K562 (cell line): ENCODE measurements around the gene EMC9. TPM values are rescaled to one million over a fixed set of nuclear protein-coding genes. Genes with fewer than 3 reads are reported as not detected.
A peak's percentile ranks its signal among the peaks of the same experiment; 100 is the strongest.

ENCODE experiments used
- ATAC-seq: fragments of 200-7000 bp; cut with Tn5 transposase; 3 replicates; pipeline ENCODE4 v1.9.1; 2020; ENCODE audit warnings: moderate library complexity
- BruUV-seq: library from RNA; stranded (reverse); fragments of 400-500 nt; replicated peaks from 2 replicates; lab custom pipeline; 2021; lab: Mats Ljungman, UMichigan
- CTCF ChIA-PET: fragments of 300-600 bp; formaldehyde crosslinking; extraction: SDS; loops from one replicate; lab custom pipeline; 2021; ENCODE audit warnings: low intra/inter-chr PET ratio; lab: Yijun Ruan, JAX
- POLR2A ChIA-PET: fragments of 300-600, 350-650 bp; sonication (Branson Sonifier 250); formaldehyde crosslinking; extraction: SDS; loops from one replicate; lab custom pipeline; 2021; ENCODE audit warnings: antibody characterized with exemption, inconsistent platforms; lab: Yijun Ruan, JAX
- DNase-seq, 4 experiments: peaks; one replicate each; pipeline versions ENCODE4 v3.0.0 to v3.0.0-alpha.2; 2011 to 2018; ENCODE audit warnings: low spot score in 3 of 4, mixed read lengths in 3 of 4; ENCODE audit errors: extremely low read depth in 1 of 4
- FAIRE-seq: peaks from 2 replicates; lab custom pipeline; 2011; peaks lifted over from hg19 to GRCh38; lab: Jason Lieb, UNC
- H2AFZ ChIP-seq: 2 replicates; pipeline ENCODE4 v1.6.0; 2011; ENCODE audit warnings: low read depth, low read length, control low read depth, inconsistent platforms
- H3K27ac ChIP-seq: fragments of 200-600 bp; 3 replicates; pipeline ENCODE4 v1.8.0; 2011; ENCODE audit warnings: low read depth, mild to moderate bottlenecking, control low read depth, inconsistent platforms, low read length, moderate library complexity, mixed read lengths; ENCODE audit errors: extremely low read depth
- H3K27me3 ChIP-seq, 2 experiments: fragments of 300-600 bp in 1 of 2; 2 replicates in 1 of 2; 3 replicates in 1 of 2; pipeline versions ENCODE4 v1.6.0 to v1.8.0; 2011; ENCODE audit warnings: inconsistent platforms in 2 of 2, low read length in 2 of 2, mild to moderate bottlenecking in 1 of 2, mixed read lengths in 1 of 2, moderate library complexity in 1 of 2; ENCODE audit not compliant: control insufficient read depth in 2 of 2, insufficient read depth in 2 of 2
- H3K36me3 ChIP-seq: fragments of 300-600 bp; 3 replicates; pipeline ENCODE4 v1.8.0; 2011; ENCODE audit warnings: mild to moderate bottlenecking, low read length, inconsistent platforms; ENCODE audit not compliant: control insufficient read depth, insufficient read depth
- H3K4me1 ChIP-seq, 2 experiments: fragments of 200-600 bp in 1 of 2; replicated peaks in 1 of 2; 2 replicates in 1 of 2; 3 replicates in 1 of 2; pipeline versions ENCODE4 v1.5.1 to v1.8.0; 2011; ENCODE audit warnings: inconsistent platforms in 2 of 2, low read length in 2 of 2, mild to moderate bottlenecking in 1 of 2, mixed read lengths in 1 of 2, moderate library complexity in 1 of 2; ENCODE audit not compliant: control insufficient read depth in 2 of 2, insufficient read depth in 2 of 2
- H3K4me2 ChIP-seq: 2 replicates; pipeline ENCODE4 v1.6.1; 2011; ENCODE audit warnings: low read length, control low read depth, inconsistent platforms, mixed read lengths; ENCODE audit not compliant: insufficient read depth
- H3K4me3 ChIP-seq: fragments of 200-600 bp; sonication (generic), shearing (Covaris generic); 2 replicates; pipeline ENCODE4 v1.5.1; 2016; ENCODE audit warnings: control low read depth, inconsistent platforms
- H3K79me2 ChIP-seq: fragments of 200-600 bp; 3 replicates; pipeline ENCODE4 v1.8.0; 2011; ENCODE audit warnings: low read length, inconsistent platforms; ENCODE audit not compliant: control insufficient read depth, insufficient read depth
- H3K9ac ChIP-seq, 2 experiments: 2 replicates each; pipeline versions ENCODE4 v1.6.0 to v1.6.1; 2011; ENCODE audit warnings: low read depth in 2 of 2, low read length in 2 of 2, control low read depth in 1 of 2, inconsistent platforms in 1 of 2, mild to moderate bottlenecking in 1 of 2, mixed read lengths in 1 of 2; ENCODE audit not compliant: insufficient read depth in 1 of 2
- H3K9me1 ChIP-seq: one replicate; pipeline ENCODE4 v1.6.0; 2011; ENCODE audit warnings: inconsistent platforms, mild to moderate bottlenecking, low read length, moderate library complexity; ENCODE audit not compliant: control insufficient read depth, insufficient read depth
- H3K9me3 ChIP-seq: replicated peaks from 2 replicates; pipeline ENCODE4 v1.5.1; 2011; ENCODE audit warnings: low read depth, low read length, inconsistent platforms; ENCODE audit not compliant: control insufficient read depth, insufficient read depth
- H4K20me1 ChIP-seq: replicated peaks from 2 replicates; pipeline ENCODE4 v1.6.1; 2011; ENCODE audit warnings: low read length, inconsistent platforms, mixed read lengths; ENCODE audit not compliant: control insufficient read depth, insufficient read depth
- ELF1 ChIP-seq: fragments of 200-800 bp; sonication (Bioruptor generic); IDR thresholded peaks from 2 replicates; pipeline ENCODE4 v1.6.1; 2016; ENCODE audit warnings: missing genetic modification characterization, missing compliant biosample characterization
- HDAC1 ChIP-seq, 2 experiments: fragments of 450-650 bp; IDR thresholded peaks; 2 replicates each; pipeline ENCODE4 v1.6.1; 2016 to 2017; ENCODE audit warnings: inconsistent platforms in 1 of 2, mild to moderate bottlenecking in 1 of 2, moderate library complexity in 1 of 2
- MTF1 ChIP-seq: fragments of 250-450 bp; sonication (Bioruptor Pico); IDR thresholded peaks from 2 replicates; pipeline ENCODE4 v1.9.0; 2021; ENCODE audit warnings: moderate library complexity, mild to moderate bottlenecking, inconsistent platforms, borderline replicate concordance
- NEUROD1 ChIP-seq: fragments of 150-350 bp; IDR thresholded peaks from 2 replicates; pipeline ENCODE4 v1.6.1; 2014; ENCODE audit warnings: borderline replicate concordance, low read length, low read depth; ENCODE audit not compliant: partially characterized antibody
- NFRKB ChIP-seq: fragments of 450-650 bp; IDR thresholded peaks from 2 replicates; pipeline ENCODE4 v1.6.1; 2016; ENCODE audit warnings: low read depth
- ZNF133 ChIP-seq: fragments of 250-450 bp; sonication (Bioruptor Pico); IDR thresholded peaks from 2 replicates; pipeline ENCODE4 v1.4.0; 2020; ENCODE audit warnings: mild to moderate bottlenecking
- ZNF274 ChIP-seq: IDR thresholded peaks from 2 replicates; pipeline ENCODE4 v1.6.1; 2011; ENCODE audit warnings: low read depth, mild to moderate bottlenecking, low read length, moderate library complexity, borderline replicate concordance
- WGBS: fragments of 100-300 bp; shearing (Covaris generic); methylation state at CpG from one replicate; pipeline ENCODE4 v1.1.6; 2016; ENCODE audit warnings: low coverage, mixed read lengths; ENCODE audit not compliant: insufficient coverage; ENCODE audit errors: missing lambda C conversion rate; 5-methylcytosine and 5-hydroxymethylcytosine counted together
- in situ Hi-C: fragments of 300-500 bp; cut with MboI; formaldehyde crosslinking; loops from 4 replicates; pipeline ENCODE4 v1.15.0; 2018; ENCODE audit warnings: inconsistent platforms, mixed read lengths
- intact Hi-C: fragments of 100-400 bp; cut with micrococcal nuclease; formaldehyde crosslinking; loops from 2 replicates; pipeline ENCODE4 v1.14.2; 2022
- polyA plus RNA-seq, 8 experiments: library from polyadenylated mRNA; depleted of rRNA in 4 of 8; stranded (reverse) in 5 of 8; unstranded in 3 of 8; fragments of >200 nt; fragmentation: Nextera tagmentation in 2 of 8; fragmentation: Illumina TruSeq in 1 of 8; extraction: Ambion mirVana in 2 of 8; extraction: Trizol in 1 of 8; gene quantifications; 2 replicates each; pipeline versions ENCODE4 v1.2.1 to v1.2.3, GENCODE V29; 2011 to 2014; ENCODE audit warnings: inconsistent platforms in 1 of 8, missing spikeins in 1 of 8
- total RNA-seq, 7 experiments: library from RNA; depleted of rRNA in 6 of 7; stranded (reverse); fragments of >200 nt in 6 of 7; fragmentation: Illumina TruSeq in 2 of 7; extraction: Trizol in 2 of 7; gene quantifications; 2 replicates each; pipeline versions ENCODE4 v1.2.1 to v1.2.3, GENCODE V29; 2011 to 2021; ENCODE audit warnings: low replicate concordance in 1 of 7
- TF ChIP-seq, protein P1 (sequence below): fragments of 450-650 bp; IDR thresholded peaks from 2 replicates; pipeline ENCODE4 v1.6.1; 2016; ENCODE audit warnings: low read depth
- TF ChIP-seq, protein P2 (sequence below), 3 experiments: fragments of 200-800 bp in 1 of 3; sonication (Bioruptor generic) in 1 of 3; sonication (generic) in 1 of 3; formaldehyde crosslinking in 1 of 3; IDR thresholded peaks; 2 replicates each; pipeline versions ENCODE4 v1.6.1 to v1.8.0; 2016 to 2022; ENCODE audit warnings: mild to moderate bottlenecking in 2 of 3, missing compliant biosample characterization in 2 of 3, missing genetic modification characterization in 2 of 3, missing genetic modification reagents in 1 of 3
- TF ChIP-seq, protein P3 (sequence below): fragments of 250-450 bp; sonication (Bioruptor Pico); IDR thresholded peaks from 2 replicates; pipeline ENCODE4 v1.5.0; 2021; ENCODE audit warnings: mild to moderate bottlenecking, borderline replicate concordance

Gene EMC9
- total and polyA plus RNA-seq, 9 of the 15 experiments (the other 6 are each of a cell fraction or from before 2014, with no cell fraction given), result 3.1 to 13.2 (median 7.8) TPM

DNA sequence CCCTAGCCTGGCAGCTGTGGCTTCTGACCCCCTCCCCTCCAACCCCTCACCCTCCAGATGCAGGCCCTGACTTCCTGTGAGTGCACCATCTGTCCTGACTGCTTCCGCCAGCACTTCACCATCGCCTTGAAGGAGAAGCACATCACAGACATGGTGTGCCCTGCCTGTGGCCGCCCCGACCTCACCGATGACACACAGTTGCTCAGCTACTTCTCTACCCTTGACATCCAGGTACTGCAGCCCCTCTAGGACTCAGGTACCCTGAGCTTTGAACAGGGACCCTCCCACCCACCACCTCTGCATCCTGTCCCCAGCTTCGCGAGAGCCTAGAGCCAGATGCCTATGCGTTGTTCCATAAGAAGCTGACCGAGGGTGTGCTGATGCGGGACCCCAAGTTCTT is 13.7 kb upstream of the EMC9 start:
- DNase-seq (no peak), FAIRE-seq (no peak), ATAC-seq (no peak)
- Histone ChIP-seq H3K36me3 (peaks cover 68% of the 10 kb centered on the region; the same call in 2 of the 3 replicates), H4K20me1 (no peaks in the 10 kb centered on the region), H3K9me1 (no peaks in the 10 kb centered on the region), H3K4me2 (no peak overlapping the region), H3K9me3 (no peaks in the 10 kb centered on the region), H3K27ac (no peak overlapping the region), H2AFZ (no peak overlapping the region), H3K4me3 (no peak overlapping the region), H3K27me3 (no peaks in the 10 kb centered on the region), H3K4me1 (peaks cover 0 to 11% of the 10 kb centered on the region in 2 experiments; a peak in 2 of 5 replicates), H3K9ac (0 out of 4 replicates have a peak overlapping the region, but pooled peaks of 1 of the 2 experiments have one; percentile 35), H3K79me2 (no peaks in the 10 kb centered on the region)
- intact Hi-C loops, result no loop called here
- ChIA-PET CTCF (no interaction called here), POLR2A (interaction anchor here (1.2 to 1.3 kb wide), 2 partner anchors 8 to 19 kb away, joined by 3 to 4 read pairs; partner anchors contain the start of genes PSME1 and PSME2)
- BruUV-seq, result no TSS peak
- WGBS, result 98% methylated on average over 10 of the region's 10 CpGs
- in situ Hi-C loops, result no loop called here
- TF ChIP-seq, protein P1, sequence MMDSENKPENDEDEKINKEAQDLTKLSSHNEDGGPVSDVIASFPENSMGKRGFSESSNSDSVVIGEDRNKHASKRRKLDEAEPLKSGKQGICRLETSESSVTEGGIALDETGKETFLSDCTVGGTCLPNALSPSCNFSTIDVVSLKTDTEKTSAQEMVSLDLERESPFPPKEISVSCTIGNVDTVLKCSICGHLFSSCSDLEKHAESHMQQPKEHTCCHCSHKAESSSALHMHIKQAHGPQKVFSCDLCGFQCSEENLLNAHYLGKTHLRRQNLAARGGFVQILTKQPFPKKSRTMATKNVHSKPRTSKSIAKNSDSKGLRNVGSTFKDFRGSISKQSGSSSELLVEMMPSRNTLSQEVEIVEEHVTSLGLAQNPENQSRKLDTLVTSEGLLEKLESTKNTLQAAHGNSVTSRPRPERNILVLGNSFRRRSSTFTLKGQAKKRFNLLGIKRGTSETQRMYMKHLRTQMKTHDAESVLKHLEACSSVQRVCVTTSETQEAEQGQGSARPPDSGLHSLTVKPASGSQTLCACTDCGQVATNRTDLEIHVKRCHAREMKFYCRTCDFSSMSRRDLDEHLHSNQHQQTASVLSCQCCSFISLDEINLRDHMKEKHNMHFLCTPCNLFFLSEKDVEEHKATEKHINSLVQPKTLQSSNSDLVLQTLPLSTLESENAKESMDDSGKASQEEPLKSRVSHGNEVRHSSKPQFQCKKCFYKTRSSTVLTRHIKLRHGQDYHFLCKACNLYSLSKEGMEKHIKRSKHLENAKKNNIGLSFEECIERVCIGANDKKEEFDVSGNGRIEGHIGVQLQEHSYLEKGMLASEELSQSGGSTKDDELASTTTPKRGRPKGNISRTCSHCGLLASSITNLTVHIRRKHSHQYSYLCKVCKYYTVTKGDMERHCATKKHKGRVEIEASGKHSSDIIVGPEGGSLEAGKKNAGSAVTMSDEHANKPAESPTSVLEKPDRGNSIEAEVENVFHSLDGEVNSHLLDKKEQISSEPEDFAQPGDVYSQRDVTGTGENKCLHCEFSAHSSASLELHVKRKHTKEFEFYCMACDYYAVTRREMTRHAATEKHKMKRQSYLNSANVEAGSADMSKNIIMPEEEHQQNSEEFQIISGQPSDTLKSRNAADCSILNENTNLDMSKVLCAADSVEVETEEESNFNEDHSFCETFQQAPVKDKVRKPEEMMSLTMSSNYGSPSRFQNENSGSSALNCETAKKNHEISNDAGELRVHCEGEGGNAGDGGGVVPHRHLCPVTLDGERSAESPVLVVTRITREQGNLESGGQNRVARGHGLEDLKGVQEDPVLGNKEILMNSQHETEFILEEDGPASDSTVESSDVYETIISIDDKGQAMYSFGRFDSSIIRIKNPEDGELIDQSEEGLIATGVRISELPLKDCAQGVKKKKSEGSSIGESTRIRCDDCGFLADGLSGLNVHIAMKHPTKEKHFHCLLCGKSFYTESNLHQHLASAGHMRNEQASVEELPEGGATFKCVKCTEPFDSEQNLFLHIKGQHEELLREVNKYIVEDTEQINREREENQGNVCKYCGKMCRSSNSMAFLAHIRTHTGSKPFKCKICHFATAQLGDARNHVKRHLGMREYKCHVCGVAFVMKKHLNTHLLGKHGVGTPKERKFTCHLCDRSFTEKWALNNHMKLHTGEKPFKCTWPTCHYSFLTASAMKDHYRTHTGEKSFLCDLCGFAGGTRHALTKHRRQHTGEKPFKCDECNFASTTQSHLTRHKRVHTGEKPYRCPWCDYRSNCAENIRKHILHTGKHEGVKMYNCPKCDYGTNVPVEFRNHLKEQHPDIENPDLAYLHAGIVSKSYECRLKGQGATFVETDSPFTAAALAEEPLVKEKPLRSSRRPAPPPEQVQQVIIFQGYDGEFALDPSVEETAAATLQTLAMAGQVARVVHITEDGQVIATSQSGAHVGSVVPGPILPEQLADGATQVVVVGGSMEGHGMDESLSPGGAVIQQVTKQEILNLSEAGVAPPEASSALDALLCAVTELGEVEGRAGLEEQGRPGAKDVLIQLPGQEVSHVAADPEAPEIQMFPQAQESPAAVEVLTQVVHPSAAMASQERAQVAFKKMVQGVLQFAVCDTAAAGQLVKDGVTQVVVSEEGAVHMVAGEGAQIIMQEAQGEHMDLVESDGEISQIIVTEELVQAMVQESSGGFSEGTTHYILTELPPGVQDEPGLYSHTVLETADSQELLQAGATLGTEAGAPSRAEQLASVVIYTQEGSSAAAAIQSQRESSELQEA, result no peak
- TF ChIP-seq, protein P2, sequence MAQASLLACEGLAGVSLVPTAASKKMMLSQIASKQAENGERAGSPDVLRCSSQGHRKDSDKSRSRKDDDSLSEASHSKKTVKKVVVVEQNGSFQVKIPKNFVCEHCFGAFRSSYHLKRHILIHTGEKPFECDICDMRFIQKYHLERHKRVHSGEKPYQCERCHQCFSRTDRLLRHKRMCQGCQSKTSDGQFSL (CRISPR knock-in tag; IDR thresholded peaks at IDR 0.05), result no peak
- TF ChIP-seq, protein P2 (tag; IDR thresholded peaks at IDR 0.05), result no peak
- no peak for TF ChIP-seq NEUROD1
- no peak for TF ChIP-seq HDAC1 (IDR thresholded peaks at IDR 0.05)
- no peak for TF ChIP-seq ELF1 (tag)
- no peak for TF ChIP-seq NFRKB
- no peak for TF ChIP-seq ZNF133 (CRISPR knock-in tag)
- TF ChIP-seq, protein P3, sequence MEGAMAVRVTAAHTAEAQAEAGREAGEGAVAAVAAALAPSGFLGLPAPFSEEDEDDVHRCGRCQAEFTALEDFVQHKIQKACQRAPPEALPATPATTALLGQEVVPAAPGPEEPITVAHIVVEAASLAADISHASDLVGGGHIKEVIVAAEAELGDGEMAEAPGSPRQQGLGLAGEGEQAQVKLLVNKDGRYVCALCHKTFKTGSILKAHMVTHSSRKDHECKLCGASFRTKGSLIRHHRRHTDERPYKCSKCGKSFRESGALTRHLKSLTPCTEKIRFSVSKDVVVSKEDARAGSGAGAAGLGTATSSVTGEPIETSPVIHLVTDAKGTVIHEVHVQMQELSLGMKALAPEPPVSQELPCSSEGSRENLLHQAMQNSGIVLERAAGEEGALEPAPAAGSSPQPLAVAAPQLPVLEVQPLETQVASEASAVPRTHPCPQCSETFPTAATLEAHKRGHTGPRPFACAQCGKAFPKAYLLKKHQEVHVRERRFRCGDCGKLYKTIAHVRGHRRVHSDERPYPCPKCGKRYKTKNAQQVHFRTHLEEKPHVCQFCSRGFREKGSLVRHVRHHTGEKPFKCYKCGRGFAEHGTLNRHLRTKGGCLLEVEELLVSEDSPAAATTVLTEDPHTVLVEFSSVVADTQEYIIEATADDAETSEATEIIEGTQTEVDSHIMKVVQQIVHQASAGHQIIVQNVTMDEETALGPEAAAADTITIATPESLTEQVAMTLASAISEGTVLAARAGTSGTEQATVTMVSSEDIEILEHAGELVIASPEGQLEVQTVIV, result no peak
- no peak for TF ChIP-seq ZNF274
- no peak for TF ChIP-seq MTF1 (CRISPR knock-in tag)
